Skin of body (tissue), 2 donors: ENCODE data around the gene EIF1B. TPM values are rescaled to one million over a fixed set of nuclear protein-coding genes. Genes with fewer than 3 reads are reported as not detected.

Source experiments
- DNase-seq: peaks from one replicate; lab custom pipeline; 2025; lab: John Stamatoyannopoulos, UW
- total RNA-seq: library from RNA; depleted of rRNA; stranded (reverse); fragments of >200 nt; gene quantifications from one replicate; pipeline ENCODE4 v1.2.3, GENCODE V29; 2014

Gene EIF1B
- total RNA-seq, 1 donor from 2014 or later = 26.4 TPM

- DNase-seq = no peak
Measured at GRCh38 chr3:40308725-40309417, 636 bp upstream of the EIF1B start.

DNA sequence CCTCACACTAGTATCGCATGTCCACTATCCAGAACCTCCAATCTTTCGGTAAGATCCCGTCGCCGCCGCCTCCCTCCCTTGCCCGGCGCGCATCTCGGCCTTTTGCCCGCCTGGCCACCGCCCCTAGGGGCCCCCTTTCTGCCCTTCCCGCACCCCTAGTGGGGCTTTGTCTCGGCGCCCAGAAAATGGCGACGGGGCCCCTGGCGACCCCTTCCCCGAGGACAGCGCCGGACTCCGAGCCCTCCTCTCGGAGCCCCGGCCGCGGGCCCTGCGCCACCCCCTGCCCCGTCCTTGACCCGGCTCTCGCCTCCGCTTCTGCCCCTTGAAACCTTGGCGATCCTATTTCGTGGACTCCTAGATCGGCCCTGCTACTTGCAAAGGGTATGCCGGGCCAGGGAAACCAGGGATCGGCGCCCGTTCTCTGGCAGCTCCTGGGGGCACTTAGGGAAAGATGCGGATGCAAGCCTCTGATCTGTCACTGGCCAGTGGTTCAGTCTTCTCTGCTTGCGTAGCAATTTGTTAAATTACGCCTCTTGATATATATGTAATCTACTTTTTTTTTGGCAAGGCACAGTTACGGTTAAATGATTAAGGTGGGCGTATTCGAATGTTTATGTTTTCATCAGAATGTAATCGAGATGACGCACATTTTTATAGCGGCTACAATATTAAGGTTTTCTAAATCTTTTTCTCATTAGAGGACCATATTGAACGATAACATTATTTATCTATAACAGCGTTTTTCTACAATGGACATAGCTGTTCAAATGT, 603 bp downstream of the EIF1B start:
- peak; percentile 31 for DNase-seq

DNA sequence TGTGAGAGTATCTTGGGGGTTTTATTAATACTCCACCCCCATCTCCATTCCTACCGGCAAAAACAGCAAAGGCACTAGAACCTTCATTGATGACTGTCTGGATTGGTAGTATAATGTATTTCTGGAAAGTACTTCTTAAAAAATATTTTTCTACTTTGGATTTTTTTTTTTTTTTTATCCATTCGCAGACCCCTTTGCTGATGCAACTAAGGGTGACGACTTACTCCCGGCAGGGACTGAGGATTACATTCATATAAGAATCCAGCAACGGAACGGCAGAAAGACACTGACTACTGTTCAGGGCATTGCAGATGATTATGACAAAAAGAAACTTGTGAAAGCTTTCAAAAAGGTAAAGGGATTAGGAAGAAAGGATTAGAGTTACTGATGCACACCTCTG, 1.2 kb downstream of the EIF1B start:
- peak; percentile 31 for DNase-seq

GRCh38 chr3:40312661-40313226, 3.2 kb downstream of the EIF1B start:
- no peak for DNase-seq

GRCh38 chr3:40313975-40314860, 4.7 kb downstream of the EIF1B start:
- DNase-seq = no peak

GRCh38 chr3:40317061-40317855, 7.8 kb downstream of the EIF1B start:
- DNase-seq = peak; percentile 38

DNA sequence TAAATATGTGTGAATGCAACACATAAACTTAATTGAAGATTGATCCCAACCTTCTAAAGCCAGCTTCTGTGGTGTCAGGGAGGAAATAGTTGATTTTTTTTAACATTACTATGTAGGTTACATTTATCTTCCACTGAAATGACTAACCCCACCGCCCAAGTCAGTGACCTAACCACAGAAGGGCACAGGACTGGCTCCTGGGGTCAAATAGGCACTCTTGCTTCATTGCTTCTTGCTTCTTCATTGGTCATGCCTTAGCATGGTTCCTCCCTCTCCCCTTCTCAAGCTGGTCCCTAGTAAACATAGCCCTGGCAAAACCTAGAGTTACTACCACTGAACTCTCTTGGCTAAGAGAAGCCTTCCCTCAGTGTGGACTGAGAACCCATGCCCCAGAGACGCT, 12.3 kb downstream of the EIF1B start:
- DNase-seq = no peak

DNA sequence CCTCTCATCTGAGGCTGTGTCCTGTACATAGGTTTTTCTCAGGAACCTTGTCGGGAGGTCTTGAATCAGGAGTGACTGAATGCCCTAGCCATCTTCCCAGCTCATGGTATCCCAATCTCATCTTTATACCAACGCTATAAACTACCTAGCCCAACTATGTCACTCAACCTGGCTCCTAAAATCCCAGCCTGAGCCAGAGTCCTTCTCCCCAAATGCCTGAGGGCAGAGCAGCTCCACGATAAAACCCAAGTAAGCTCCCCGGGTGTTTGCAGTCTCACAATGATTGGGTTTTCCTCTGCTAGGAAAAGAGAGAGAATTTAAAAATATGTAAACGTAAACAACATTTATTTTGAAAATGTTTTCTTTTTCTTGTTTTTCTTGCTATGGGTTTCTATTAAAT, 14.4 kb downstream of the EIF1B start:
- DNase-seq = no peak

DNA sequence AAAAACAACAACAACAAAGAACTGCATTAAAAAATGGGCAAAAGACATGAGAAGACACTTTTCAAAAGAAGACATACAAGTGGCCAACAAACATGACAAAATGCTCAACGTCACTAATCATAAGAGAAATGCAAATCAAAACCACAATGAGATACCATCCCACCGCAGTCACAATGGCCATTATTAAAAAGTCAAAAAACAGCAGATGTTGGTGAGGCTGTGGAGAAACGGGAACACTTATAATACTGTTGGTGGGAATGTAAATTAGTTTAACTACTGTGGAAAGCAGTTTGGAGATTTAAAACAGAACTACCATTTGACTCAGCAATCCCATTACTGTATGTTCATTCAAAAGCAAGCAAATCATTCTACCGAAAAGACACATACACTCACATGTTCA, 15.1 kb downstream of the EIF1B start:
- no peak for DNase-seq

DNA sequence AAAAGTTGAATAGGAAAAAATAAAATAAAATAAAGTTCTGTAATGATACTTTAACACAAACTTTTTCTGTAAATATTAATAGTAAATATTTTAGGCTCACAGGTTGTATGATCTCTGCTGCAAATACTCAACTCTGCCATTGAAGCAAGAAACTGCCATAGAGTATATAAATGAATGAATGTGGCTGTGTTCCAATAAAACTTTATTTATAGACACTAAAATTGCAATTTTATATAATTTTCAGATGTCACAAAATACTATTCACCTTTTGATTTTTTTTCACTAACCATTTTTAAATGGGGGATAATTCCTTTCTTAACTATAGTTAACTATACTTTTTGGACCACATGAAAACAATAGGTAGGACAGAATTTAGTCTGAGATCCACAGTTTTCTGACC, 16.0 kb downstream of the EIF1B start:
- no peak for DNase-seq

DNA sequence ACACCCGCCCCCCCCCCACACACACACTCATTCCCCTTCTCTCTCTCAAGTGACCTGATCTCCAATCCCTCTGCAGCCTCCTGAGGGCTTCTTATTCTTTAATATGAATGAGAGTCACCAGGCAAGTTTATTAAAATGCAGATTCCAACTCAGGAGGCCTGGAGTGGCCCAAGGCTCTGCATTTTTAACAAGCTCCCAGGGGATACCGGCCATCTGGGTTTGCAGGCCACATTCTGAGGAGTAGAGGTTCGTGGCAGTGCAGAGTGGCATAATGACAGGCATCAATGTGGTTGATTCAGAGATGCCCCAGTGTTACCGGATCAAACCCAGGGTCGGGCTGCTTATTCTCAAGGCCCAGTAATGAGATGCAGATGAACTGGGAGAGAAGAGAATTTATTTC, 18.9 kb downstream of the EIF1B start:
- no peak for DNase-seq

DNA sequence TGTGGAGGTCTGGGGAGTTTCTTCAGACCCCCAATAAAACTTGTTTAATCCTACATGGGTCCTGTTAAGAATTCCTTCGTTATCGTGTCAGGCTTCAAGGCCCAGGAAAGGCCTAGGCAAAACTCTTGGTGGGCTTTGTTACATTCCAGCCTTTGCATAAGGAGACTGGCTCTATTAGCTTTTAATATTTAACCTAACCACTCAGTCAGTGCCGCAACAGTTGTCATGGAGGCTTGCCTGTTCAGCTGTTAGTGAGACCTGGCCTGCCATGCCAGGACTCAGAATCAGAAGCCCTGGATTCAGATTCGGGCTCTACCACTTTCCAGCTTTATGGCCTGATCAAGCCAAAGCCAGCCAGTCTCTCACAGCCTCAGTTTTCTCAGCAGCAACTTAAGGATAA, 19.6 kb downstream of the EIF1B start:
- no peak for DNase-seq

DNA sequence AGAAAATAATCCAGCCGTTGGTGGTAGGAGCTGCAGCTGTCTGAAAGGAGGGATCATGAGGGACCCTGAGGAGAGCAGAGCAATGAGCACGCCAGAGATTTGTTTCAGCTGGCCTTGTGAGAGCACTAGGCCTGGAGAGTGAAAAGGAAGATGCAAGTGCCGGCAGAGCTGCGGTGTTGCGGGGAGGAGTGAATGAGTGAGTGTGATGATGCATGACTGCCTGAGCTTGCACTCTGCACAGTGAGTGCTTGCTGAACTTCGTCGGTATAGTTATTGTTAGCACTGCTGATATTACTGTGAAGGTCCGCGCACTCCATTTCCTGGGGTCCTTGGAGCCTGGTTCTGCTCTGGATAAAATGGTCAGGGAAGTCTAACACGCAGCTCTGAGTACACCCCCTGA, 23.2 kb downstream of the EIF1B start:
- no peak for DNase-seq

DNA sequence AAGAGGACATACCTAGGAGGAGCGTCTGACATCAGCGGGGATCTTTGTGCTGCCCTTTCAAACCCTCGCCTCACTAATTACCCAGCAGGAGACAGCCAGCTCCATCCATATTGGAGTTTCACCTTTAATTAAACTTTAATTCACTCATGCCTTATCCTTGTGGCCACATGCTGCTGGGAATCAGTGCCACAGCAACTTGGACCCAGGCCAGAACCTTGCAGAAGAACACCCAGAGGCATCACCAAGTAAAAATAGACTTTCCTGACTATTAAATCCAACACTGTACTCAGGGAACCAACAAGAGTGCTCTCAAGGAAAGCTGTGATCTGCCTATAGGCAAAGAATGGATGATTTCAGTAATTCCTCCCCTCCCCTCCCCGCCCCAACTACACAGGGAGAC, 23.9 kb downstream of the EIF1B start:
- no peak for DNase-seq

DNA sequence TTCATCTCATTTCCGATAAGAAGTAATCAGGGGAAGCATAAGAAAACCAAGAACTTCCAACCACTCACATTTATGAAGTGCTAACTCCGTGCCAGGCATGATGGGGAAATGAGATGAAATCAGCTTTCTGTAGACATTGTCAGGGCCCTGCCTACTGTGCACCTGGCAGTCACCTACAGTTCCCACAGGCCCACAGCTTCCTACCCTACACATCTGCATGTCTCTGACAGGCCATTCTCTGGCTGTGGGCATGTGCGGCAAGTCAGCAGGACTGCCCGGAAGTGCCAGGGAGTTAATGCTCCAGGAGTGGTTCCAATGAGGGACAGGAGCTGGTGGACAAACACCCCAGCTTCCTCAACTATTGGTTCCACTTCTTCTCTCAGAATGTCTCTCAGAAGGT, 24.3 kb downstream of the EIF1B start:
- no peak for DNase-seq

DNA sequence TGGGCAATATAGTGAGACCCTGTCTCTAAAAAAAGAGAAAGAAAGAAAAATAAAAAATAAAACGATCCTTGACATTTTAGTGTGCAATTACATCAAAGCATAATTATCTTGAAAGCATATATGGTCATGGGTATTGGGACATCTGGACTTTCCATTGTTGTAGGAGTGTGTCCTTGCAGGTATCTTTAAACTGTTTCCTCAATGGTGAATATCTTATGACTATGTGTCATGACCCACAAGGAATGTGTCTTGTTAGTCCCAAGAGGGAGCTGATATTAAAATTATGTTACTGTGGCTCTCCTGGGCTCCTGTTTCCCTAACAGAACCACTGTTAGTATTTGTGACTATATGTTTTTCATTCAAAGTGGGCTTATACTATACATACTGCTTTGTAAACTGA, 26.6 kb downstream of the EIF1B start:
- DNase-seq = no peak

DNA sequence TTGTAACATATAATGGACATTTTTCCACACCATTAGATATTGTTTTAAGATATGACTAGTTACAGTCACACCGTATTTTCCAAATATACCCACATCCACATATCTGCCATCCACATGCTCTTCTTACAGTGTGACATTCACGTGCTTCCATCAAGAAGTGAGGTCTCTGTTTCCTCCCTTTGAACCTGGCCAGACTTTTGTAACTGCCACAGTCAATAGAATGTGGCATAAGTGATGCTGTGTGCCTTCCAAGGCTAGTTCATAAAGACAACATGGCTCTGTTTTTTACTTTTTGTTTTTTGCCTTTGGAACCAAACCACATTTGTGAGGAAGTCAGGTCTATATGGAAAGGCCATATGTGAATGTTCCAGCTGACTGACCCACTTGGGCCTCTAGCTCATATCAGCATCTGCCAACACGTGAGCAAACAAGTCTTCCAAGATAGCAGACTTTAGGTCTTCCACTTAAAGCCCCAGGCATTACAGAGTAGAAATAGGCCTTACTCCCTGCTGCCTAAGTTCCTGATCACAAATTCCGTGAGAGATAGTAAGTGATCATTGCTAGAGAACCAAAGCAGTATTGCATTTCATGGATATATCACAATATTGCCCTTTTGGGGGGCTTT, 27.1 kb downstream of the EIF1B start:
- DNase-seq = no peak

- DNase-seq = no peak
Measured at GRCh38 chr3:40337136-40338108, 27.9 kb downstream of the EIF1B start.

GRCh38 chr3:40339871-40340270, 30.4 kb downstream of the EIF1B start:
- DNase-seq = no peak
